ENCODE data around the gene ADAMTS13. TPM values are rescaled to one million over a fixed set of nuclear protein-coding genes. Genes with fewer than 3 reads are reported as not detected.
"Not testable (repeated sequence)": the region's sequence is repeated elsewhere in the genome, so short reads cannot be mapped to it uniquely, and the experiment has no call there.

ADAMTS13 gene
- polyA plus RNA-seq, 4 donors, result 6.1 to 14.4 (median 11.7) TPM

DNA sequence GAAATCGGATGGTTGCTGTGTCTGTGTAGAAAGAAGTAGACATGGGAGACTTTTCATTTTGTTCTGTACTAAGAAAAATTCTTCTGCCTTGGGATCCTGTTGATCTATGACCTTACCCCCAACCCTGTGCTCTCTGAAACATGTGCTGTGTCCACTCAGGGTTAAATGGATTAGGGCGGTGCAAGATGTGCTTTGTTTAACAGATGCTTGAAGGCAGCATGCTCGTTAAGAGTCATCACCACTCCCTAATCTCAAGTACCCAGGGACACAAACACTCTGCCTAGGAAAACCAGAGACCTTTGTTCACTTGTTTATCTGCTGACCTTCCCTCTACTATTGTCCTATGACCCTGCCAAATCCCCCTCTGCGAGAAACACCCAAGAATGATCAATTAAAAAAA lies 30.7 kb upstream of the ADAMTS13 start:
- DNase-seq (ENCODE audit: low read depth in 4 of 4, low spot score in 2 of 4), result not testable (repeated sequence)

DNA sequence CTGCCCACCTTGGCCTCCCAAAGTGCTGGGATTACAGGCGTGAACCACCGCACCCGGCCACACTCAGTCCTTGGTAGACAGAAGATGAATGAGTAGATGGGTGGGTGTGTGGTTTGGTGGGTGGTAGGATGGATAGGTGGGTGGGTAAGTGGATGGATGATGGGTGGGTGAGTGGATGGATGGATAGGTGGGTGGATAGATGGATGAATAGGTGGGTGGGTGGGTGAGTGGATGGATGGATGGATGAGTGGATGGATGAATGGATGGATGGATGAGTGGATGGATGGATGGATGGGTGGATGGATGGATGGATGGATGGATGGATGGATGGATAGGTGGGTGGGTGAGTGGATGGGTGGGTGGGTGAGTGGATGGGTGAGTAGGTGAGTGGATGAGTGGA lies 29.9 kb upstream of the ADAMTS13 start:
- not testable (repeated sequence) for DNase-seq (ENCODE audit: low read depth in 4 of 4, low spot score in 2 of 4)

DNA sequence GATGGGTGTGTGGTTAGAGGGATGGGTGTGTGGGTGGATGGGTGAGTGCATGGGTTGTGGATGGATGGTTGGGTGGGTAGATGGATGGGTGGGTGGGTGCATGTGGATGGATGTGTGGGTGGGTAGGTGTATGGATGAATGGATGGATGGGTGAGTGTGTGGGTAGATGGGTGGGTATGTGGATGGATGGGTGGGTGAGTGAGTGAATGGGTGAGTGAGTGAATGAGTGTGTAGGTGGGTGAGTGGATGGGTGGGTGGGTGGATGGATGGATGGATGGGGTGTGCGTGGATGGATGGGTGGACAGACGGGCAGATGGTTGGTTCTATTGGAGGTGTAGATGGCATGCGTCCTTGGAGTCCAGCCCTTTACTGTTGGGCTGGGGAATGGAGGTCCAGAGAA lies 28.8 kb upstream of the ADAMTS13 start:
- DNase-seq (ENCODE audit: low read depth in 4 of 4, low spot score in 2 of 4), result no peak

DNA sequence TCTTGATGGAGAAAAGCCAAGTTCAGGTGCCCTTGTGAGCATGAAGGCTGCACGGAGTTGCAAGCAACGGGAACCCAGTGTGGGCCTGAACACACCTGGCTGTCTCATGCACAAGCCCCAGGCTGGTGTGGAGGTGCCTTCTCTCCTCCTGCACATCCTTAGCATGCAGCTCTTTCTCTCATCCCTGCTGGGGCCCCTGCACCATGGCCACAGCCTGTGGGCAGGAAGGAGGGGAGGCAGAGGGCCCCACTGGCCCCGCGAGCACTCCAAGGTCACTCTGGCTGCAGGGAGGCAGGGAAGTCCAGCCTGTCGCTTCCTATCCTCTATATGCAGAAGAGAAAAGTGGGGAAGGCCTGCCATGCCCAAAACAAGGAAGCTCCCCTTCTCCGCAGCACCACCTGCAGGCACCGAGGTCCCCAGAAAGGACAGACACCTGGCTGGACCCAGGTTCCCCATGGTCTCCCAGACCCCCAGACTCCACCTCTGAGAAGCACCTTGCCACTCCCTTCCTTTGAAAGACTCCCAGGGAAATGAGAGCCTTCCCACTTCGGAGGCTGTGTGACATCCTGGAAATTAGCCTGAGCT lies 27.4 kb upstream of the ADAMTS13 start:
- no peak for DNase-seq (ENCODE audit: low read depth in 4 of 4, low spot score in 2 of 4)

DNA sequence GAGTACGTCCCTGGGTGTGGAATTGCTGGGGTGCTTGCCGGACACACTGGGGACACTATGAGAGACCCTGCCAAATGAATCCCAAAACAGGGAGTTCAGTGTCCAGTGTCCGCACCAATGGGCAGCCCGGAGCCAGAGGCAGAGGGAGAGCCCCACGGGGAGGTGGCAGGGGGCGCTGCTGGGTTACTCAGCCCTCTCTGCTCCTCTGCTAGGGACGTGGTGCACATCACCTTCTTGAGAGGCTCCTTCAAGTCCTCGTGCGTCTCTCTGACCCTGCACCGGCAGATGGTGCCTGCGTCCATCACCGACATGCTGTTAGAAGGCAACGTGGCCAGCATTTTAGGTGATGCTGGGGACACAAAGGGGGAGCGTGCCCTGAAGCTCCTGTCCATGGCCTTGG lies 25.2 kb upstream of the ADAMTS13 start:
- no peak for DNase-seq (ENCODE audit: low read depth in 4 of 4, low spot score in 2 of 4)

DNA sequence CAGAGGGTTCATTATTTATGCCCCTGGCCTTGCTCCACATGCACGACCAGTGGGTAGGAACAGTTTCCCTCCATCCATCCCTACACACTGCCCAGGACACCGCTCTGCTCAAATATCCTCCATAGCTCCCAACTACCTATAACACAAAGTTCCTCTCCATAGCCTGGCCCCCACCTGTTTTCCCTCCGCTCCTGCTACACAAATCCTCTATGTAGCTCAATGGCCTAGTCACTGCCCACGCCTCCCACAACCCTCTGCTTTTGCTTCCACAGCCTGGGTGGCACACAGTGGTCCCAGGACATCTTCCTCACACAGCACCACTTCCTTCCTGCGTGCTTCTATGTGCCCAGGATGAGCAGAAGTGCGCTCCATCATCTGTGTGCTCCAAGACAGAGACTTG lies 24.8 kb upstream of the ADAMTS13 start:
- DNase-seq (ENCODE audit: low read depth in 4 of 4, low spot score in 2 of 4), result no peak

DNA sequence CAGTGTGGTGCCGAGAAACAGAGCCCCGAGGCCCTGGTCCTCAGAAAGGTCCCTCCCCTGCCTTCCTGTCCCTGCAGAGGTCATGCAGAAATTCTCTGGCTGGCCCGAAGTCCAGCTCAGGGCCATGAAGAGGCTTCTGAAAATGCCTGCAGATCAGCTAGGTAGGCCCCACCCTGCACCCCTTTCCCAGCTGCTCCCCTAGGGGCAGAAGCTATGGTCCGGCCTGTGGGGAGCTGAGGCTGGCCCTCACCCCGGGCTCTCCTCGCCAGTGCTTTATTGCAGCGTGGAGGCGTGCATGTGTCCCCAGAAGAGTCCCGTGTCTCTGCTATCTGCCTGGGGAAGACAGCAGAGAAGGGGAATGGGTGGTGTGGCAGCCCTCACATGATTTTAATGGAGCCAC lies 24.3 kb upstream of the ADAMTS13 start:
- no peak for DNase-seq (ENCODE audit: low read depth in 4 of 4, low spot score in 2 of 4)

DNA sequence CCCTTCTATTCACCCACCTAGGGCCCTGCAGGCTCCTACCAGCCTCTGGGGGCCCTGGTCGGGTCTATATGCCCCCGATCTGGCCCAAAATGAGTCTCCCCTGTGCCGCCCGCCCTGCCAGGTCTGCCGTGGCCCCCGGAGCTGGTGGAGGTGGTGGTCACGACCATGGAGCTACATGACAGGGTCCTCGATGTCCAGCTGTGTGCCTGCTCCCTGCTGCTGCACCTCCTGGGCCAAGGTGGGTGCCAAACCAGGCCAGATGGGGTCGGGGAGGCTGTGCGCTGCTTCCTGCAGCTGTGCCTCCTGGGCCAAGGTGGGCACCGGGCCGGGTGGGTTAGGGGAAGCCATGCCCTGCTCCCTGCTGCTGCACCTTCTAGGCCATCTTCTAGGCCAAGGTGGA lies 21.9 kb upstream of the ADAMTS13 start:
- DNase-seq (ENCODE audit: low read depth in 4 of 4, low spot score in 2 of 4), result no peak

DNA sequence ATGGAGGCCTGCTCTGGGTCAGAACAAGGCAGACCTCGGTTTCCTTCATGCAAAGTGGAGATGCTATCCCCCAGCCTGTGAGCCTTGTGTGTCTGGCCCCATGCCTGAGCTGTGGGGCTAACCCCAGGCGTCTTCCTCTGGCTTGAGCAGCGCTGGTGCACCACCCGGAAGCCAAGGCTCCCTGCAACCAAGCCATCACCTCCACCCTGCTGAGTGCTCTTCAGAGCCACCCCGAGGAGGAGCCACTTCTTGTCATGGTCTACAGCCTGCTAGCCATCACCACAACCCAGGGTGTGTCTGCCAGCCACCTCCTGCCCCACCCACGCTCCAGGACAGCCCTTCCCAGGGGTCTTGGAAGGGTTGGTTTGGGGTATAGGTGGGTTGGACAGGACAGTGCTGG lies 20.6 kb upstream of the ADAMTS13 start:
- no peak for DNase-seq (ENCODE audit: low read depth in 4 of 4, low spot score in 2 of 4)

DNA sequence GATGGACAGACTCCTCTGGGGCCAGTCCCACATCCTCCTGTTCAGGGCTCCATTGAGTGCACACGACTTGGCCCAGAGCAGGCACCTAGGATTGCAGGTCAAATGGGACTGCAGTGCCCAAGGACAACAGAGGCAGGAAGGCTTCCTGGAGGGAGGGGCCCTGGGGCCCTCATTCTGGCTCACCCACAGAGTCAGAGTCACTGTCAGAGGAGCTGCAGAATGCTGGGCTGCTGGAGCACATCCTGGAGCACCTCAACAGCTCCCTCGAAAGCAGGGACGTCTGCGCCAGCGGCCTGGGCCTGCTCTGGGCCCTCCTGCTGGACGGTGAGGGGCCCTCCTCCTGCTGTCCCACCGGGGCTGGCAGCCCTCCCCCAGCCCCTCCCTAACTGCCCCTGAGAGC lies 19.5 kb upstream of the ADAMTS13 start:
- DNase-seq (ENCODE audit: low read depth in 4 of 4, low spot score in 2 of 4), result no peak

DNA sequence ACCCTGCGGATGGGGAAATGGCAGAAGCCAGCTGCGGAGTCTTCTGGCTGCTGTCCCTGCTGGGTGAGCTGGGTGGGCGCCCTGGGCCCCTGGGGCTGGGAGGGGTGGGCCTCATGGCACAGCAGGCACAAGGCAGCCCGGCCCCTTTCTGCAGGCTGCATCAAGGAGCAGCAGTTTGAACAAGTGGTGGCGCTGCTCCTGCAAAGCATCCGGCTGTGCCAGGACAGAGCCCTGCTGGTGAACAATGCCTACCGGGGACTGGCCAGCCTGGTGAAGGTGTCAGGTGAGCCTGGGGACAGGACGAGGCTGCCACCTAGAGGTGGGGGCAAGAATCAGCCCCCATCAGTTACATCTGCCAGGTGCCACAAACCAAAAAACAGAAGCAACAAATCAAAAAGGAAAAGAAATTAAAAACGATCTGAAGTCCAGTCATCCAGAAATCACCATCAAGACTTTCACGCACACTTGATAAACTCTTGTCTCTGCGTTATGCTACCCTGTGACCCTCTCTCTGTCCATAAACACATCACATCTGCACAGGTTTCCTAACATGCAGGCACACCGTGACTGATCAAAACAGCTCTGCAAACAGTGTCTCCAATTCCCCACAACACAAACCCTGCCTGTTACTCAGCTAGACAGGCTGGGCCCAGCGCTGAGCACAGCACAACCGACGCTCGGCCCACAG lies 18.3 kb upstream of the ADAMTS13 start:
- DNase-seq (ENCODE audit: low read depth in 4 of 4, low spot score in 2 of 4), result no peak

DNA sequence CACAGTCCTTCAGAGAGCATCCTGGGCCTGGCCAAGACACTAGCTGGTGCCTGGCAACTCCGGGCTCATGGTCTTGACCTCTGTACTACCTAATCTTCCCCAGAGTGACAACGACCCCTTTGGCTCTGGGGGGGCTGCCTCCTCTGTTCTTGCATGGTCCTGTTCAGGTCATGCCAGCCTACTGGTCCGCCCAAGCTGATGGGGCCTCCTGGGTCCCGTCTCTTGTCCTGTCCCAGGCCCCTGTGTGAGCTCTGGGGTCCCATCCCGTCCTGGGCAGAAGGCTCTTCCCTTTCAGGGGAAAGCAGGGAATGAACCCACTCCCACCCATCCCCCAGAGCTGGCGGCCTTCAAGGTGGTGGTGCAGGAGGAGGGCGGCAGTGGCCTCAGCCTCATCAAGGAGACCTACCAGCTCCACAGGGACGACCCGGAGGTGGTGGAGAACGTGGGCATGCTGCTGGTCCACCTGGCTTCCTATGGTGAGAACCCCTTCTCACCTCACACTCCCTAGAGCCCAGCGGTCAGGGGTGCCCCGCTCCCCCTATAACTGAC lies 17.6 kb upstream of the ADAMTS13 start:
- DNase-seq (ENCODE audit: low read depth in 4 of 4, low spot score in 2 of 4), result no peak

DNA sequence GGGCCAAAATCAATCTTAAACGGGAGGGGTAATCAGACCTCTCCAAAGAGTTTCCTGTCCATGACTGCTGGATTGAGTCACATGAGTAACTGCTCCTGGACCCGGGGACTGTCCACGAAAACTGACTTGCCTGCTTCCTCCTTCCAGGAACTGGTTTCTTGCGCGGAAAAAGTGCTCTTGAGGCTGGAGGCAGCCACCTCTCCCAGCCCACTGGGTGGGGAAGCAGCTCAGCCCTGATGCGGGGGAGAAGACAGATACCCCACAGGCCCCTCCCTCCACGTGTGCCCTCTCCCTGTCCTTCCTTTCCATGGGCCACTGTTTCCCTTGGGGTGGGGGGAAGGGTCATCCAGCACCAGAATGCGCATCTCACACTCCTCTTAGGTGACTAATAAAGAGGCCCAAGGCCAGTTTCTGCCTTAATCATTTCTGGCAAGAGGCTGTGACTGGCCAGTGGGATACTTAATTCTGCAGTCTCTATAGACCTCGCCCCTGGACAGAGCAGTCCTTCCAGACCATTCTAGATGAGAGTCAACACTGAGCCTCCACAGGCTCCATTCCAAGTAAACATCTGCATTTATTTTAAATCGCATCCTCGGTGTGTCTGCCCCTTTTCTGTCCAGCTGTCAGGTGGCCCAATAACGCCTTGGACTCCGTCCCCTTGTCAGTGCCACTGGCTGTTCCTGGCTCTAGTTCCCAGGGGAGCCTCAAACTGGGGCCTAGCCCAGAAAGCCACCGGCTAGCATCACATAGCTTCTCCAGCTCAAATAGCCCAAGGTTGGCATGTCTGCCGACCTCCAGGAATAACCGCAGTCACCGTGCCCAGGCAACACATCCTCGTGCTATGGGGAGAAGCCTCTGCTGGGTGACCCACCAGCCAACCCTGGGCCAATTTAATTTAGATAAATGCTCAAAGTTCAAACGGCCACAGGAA lies 16.4 kb upstream of the ADAMTS13 start:
- no peak for DNase-seq (ENCODE audit: low read depth in 4 of 4, low spot score in 2 of 4)

DNA sequence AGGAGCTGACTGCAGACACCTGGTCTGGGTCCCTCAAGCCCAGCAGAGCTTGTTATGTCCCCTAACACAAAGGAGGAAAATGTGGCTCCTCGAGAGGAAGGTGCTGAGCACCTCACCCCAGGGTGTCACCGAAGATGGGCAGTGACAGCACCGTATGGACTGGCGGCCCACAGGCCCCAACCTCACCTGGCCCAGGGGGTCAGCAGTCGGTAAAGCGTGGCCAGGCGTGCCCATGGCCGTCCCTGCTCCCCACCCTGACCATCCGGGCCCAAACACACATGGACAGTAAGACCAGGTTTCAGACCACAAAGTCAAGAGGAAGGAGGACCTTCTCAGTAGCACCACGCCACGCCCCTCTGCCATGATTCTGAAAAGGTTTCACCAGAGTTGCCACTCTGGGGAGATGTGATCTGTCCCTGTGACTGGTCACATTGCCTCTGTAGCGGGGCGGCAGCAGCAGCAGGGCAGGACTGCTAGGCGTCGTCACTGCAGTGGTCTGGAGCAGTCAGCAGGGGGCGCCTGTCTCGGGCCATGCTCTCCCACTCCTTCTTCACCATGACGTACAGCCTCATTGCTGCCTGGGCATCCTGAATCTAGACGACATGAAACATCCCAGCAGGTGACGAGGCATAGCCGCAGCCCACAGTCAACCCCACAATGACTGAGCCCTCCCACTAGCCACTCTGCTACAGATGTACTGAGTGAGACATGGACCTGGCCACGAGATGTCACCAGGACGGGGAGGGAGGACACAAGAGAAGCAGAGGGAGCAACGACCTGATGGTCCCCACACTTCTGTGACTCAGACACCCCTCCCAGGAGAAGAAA lies 15.5 kb upstream of the ADAMTS13 start:
- no peak for DNase-seq (ENCODE audit: low read depth in 4 of 4, low spot score in 2 of 4)

DNA sequence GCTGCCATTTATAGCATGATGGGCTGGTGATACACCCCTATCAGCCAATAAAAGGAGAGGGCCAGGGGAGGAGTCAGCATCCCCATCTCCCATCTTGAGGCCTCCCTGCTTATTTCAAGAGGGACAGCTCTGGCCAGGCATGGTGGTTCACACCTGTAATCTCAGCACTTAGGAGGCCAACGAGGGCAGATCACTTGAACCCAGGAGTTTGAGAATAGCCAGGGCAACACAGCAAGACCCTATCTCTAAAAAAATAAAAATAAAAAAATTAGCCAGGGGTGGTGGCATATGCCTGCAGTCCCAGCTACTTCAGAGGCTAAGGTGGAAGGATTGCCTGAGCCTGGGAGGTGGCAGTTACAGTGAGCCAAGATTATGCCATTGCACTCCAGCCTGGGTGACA lies 14.1 kb upstream of the ADAMTS13 start:
- no peak for DNase-seq (ENCODE audit: low read depth in 4 of 4, low spot score in 2 of 4)

DNA sequence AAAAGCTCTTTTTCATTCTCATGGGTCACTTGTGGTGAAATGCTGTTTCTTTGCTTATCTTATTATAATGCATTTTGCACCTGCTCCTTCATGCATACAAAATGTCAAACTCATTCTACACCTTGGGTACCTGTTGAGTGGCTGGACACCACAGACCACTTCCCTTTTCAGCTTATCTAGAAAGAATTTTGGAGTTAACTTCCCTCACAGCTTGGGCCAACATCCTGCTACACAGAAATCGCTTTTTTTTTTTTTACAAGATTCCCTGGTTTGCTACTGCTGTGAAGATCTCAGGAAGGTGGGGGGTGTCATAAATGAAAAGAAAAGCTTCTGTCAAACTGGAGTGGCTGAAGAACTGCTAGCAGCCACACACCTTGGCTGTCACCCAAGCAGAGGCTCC lies 7.0 kb upstream of the ADAMTS13 start:
- DNase-seq (ENCODE audit: low read depth in 4 of 4, low spot score in 2 of 4), result no peak

DNA sequence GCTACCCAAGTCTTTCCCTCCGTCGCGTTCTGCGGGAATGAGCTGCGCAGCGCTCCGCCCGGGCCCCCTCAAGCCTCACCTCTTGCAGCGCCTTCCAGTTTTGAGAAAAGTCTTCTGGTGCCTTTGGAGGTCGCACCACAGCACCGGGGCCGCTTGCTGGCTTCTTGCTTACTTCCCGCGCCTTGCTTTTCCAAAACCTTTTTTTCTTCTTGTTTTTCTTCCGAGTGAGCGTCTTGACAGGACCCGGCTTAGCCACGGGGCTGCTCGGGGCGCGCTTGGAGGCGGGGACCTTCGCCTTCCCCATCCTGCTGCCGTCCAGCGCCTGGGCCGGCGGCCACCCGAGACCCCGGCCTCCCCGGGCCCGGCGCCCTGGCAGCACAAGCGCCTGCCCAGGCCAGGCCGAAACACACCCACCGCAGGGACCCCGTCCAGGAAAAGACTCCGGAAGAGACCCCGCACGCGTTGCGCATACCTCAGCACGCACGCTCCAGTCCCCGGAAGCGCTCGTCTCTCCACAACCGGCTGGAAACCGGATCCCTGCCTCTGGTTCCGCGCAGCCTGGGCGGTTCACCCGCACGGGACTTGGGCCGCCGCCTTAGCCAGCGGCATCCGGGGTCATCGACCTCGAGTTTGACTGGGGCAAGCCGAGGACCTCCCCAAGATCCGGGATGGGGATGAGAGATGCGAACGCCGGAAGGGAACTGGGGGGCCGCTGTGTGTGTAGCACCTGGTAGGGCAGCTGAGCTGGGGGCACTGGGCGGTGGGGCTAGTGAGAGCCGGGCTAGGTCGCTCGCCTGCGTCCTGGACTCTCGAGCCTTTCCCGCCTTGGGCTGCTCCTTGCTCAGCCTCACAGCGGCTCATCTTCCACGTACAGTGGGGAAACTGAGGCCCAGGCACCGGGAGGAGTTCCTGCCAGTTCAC lies 4.4 kb upstream of the ADAMTS13 start, which contains the start of gene REXO4:
Gene REXO4 (minus strand): TSS at position 470 of the 921 bp plus-strand sequence. CDS start 166 bp downstream, at position 304.
- peak; percentile 74 to 84 (median 80) for DNase-seq (ENCODE audit: low read depth in 4 of 4, low spot score in 2 of 4)

DNA sequence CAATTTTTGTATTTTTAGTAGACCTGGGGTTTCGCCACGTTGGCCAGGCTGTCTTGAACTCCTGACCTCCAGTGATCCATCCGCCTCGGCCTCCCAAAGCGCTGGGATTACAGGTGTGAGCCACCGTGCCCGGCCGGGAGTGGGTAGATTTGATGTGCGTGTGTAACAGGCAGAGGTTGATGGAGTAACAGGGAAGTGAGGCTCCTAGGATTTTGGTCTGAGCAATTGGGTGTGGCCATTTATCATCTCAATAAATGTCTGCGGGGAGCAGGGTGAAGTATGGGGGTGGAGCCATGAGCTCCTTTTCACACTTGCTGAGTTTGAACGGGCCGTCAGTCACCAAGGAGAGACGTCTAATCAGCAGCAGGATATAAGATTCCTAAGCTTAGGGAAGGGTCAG lies 3.2 kb upstream of the ADAMTS13 start:
- no peak for DNase-seq (ENCODE audit: low read depth in 4 of 4, low spot score in 2 of 4)

DNA sequence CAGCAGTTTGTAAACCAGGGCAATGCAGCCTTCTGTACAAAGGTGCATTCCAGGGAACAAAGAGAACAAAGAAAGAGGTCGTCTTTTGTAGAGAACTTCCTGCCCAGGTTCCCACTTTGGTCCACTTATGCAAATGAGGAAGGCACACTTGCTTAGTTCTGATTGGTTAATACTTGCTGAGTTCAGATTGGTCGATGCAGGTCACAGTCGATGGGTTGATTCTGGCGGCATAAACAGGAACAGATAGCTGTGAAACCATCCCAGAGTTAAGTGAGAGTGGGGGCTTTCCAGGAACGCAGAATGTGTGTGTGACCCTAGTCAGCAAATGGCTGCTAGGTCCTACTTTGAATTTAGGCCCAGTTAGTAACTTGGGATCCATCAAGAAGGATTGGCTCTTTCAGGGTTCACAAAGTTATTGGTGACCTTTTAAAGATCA lies 1.8 kb upstream of the ADAMTS13 start:
- DNase-seq (ENCODE audit: low read depth in 4 of 4, low spot score in 2 of 4), result no peak
